ENCODE results near the gene PIEZO2.

DNA sequence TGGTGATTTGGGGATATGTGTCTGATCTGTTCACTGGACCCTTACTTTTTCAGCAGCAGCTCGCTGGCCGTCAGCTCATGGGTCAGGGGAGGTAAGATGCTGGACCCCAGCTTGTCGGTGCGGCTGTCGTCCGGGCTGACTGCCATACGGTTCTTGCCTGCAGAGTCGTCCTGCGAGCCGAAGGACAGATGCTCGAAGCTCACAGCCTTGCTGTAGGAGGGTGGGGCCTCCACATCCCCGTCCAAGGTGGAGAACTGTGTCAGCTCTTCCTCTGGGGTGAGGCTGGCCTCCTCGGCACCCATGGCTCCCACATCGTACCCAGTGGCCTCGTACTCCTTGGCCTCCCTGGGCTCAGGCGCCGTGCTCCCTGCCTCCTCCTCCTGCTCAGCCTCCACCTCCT lies 444.1 kb downstream of the PIEZO2 start:
- TF ChIP-seq POLR2A (IDR thresholded peaks at IDR 0.05) (no peak), EP300 (IDR thresholded peaks at IDR 0.05) (no peak)

Data from ovary (tissue), 1 donor.